ENCODE data around the gene HS3ST1. TPM values are rescaled to one million over a fixed set of nuclear protein-coding genes. Genes with fewer than 3 reads are reported as not detected.

Gene HS3ST1
- total and polyA plus RNA-seq, 2 experiments from 2014 or later, result 0.09 to 0.40 TPM

DNA sequence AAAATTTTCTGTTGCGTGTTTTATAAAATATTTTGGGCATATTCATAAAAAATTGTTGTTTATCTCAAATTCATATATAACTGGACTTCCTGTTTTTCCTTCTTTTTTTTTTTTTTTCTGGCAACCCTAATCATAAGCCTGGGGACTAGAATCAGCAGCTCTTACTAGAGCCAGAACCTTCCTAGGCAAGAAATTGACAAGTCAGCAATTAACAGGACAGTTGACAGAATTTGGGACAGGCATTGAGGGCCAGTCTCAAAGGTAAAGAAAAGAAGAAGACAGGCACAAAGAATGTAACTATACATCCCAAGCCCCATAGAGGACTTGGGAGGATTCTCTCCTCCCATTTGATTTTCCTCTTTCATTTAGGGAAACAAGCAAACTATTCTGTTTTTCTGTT is 35.0 kb upstream of the HS3ST1 start:
- no peak for TF ChIP-seq CTCF (IDR thresholded peaks at IDR 0.05; ENCODE audit: low read depth, low read length)
- H3K4me3 ChIP-seq, result no peak overlapping the region
- no peak overlapping the region for H3K27ac ChIP-seq
- H3K9me3 ChIP-seq (ENCODE audit: low read depth), result no peaks in the 10 kb centered on the region
- H3K27me3 ChIP-seq, result no peaks in the 10 kb centered on the region
- H3K36me3 ChIP-seq, result no peaks in the 10 kb centered on the region
- DNase-seq (ENCODE audit: low read depth in 1 of 2, low spot score in 1 of 2), result no peak
- no peaks in the 10 kb centered on the region for H3K4me1 ChIP-seq (ENCODE audit: low read depth)

- no peak for TF ChIP-seq CTCF (IDR thresholded peaks at IDR 0.05; ENCODE audit: low read depth, low read length)
- H3K9me3 ChIP-seq (ENCODE audit: low read depth), result no peaks in the 10 kb centered on the region
Measured at GRCh38 chr4:11456401-11456800, 27.7 kb upstream of the HS3ST1 start.

GRCh38 chr4:11455201-11455835 is 26.6 kb upstream of the HS3ST1 start:
- H3K27me3 ChIP-seq, result no peaks in the 10 kb centered on the region
- TF ChIP-seq CTCF (IDR thresholded peaks at IDR 0.05; ENCODE audit: low read depth, low read length), result no peak
- no peak overlapping the region for H3K4me3 ChIP-seq
- H3K9me3 ChIP-seq (ENCODE audit: low read depth), result no peaks in the 10 kb centered on the region
- no peak for DNase-seq (ENCODE audit: low read depth in 1 of 2, low spot score in 1 of 2)
- no peak overlapping the region for H3K27ac ChIP-seq
- no peaks in the 10 kb centered on the region for H3K4me1 ChIP-seq (ENCODE audit: low read depth)
- no peaks in the 10 kb centered on the region for H3K36me3 ChIP-seq

More at GRCh38 chr4:11456401-11456800, 27.7 kb upstream of the HS3ST1 start:
- H3K4me3 ChIP-seq, result no peak overlapping the region
- no peaks in the 10 kb centered on the region for H3K27me3 ChIP-seq
- H3K27ac ChIP-seq, result no peak overlapping the region
- H3K4me1 ChIP-seq (ENCODE audit: low read depth), result no peaks in the 10 kb centered on the region
- no peaks in the 10 kb centered on the region for H3K36me3 ChIP-seq
- DNase-seq (ENCODE audit: low read depth in 1 of 2, low spot score in 1 of 2), result no peak

GRCh38 chr4:11451716-11452115 is 23.0 kb upstream of the HS3ST1 start:
- no peak for DNase-seq (ENCODE audit: low read depth in 1 of 2, low spot score in 1 of 2)
- Histone ChIP-seq H3K4me3 (no peak overlapping the region), H3K9me3 (ENCODE audit: low read depth) (no peaks in the 10 kb centered on the region), H3K36me3 (no peaks in the 10 kb centered on the region), H3K27ac (no peak overlapping the region), H3K4me1 (ENCODE audit: low read depth) (no peaks in the 10 kb centered on the region), H3K27me3 (no peaks in the 10 kb centered on the region)
- no peak for TF ChIP-seq CTCF (IDR thresholded peaks at IDR 0.05; ENCODE audit: low read depth, low read length)

DNA sequence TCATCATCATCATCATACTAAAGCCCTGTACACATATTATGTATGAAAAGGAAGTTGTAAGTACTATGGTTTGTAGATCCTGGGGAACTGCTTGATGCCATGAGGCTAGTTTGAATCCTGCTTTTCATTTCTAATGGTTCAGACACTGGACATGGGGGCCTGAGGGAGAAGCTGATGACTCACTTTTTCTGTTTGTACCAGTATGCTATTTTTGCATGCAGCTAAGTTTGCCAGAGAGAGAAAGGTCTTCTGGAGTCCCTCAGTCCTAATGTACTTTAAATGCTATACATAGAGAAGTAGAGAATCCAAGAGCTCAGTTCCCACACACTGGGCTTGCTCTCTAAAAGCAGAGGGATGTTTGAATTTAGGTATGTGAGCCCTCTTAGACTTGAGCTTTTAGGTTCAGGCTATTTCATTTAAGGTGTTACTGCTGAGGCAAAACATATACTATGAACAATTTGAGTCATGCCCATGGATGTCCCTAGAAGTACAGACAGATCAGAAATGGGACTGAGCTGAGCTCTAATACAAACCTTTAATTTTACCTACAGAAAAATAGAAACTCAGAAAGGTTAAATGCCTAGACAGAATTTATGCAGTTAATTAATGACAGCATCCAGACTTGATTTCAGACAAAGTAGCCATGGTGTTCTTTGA is 17.6 kb upstream of the HS3ST1 start:
- no peaks in the 10 kb centered on the region for H3K27me3 ChIP-seq
- no peaks in the 10 kb centered on the region for H3K36me3 ChIP-seq
- H3K9me3 ChIP-seq (ENCODE audit: low read depth), result no peaks in the 10 kb centered on the region
- TF ChIP-seq CTCF (IDR thresholded peaks at IDR 0.05; ENCODE audit: low read depth, low read length), result no peak
- H3K4me3 ChIP-seq, result no peak overlapping the region
- H3K4me1 ChIP-seq (ENCODE audit: low read depth), result no peaks in the 10 kb centered on the region
- no peak overlapping the region for H3K27ac ChIP-seq
- DNase-seq (ENCODE audit: low read depth in 1 of 2, low spot score in 1 of 2), result peak in 1 of 2 donors; percentile 47

Data from cardiac muscle cell (in vitro differentiated cells and primary cell).